Inferior parietal cortex (tissue), 1 donor: ENCODE data around the gene FPR3.
"Not testable (repeated sequence)": the region's sequence is repeated elsewhere in the genome, so short reads cannot be mapped to it uniquely, and the experiment has no call there.

Source experiments
- DNase-seq: peaks from one replicate; pipeline ENCODE4 v3.0.0-alpha.2; 2016; ENCODE audit errors: extremely low spot score

Gene FPR3

GRCh38 chr19:51794885-51795490, at the start of gene FPR3:
Gene FPR3 (plus strand): TSS chr19:51795157. CDS start chr19:51823749, 28,592 bp downstream.
- no peak for DNase-seq

- no peak for DNase-seq
Observed at GRCh38 chr19:51746731-51747130, 48.2 kb upstream of the FPR3 start.

- no peak for DNase-seq
Observed at GRCh38 chr19:51749979-51750378, 45.0 kb upstream of the FPR3 start.

- DNase-seq, result no peak
Observed at GRCh38 chr19:51750400-51751094, 44.4 kb upstream of the FPR3 start.

GRCh38 chr19:51751655-51752054, 43.3 kb upstream of the FPR3 start, which contains the start of gene FPR1:
Gene FPR1 (minus strand): TSS chr19:51751878. CDS start chr19:51746994, 4,884 bp downstream.
- DNase-seq, result peak; percentile 8

- no peak for DNase-seq
Observed at GRCh38 chr19:51754109-51754508, 40.8 kb upstream of the FPR3 start.

GRCh38 chr19:51754770-51755169, 40.2 kb upstream of the FPR3 start:
- no peak for DNase-seq

GRCh38 chr19:51755571-51755970, 39.4 kb upstream of the FPR3 start:
- DNase-seq, result no peak

GRCh38 chr19:51760697-51761356, 34.1 kb upstream of the FPR3 start, which contains the start of gene FPR2:
Gene FPR2 (plus strand): TSS chr19:51761180. CDS start chr19:51768659, 7,479 bp downstream.
- DNase-seq, result no peak

- no peak for DNase-seq
Observed at GRCh38 chr19:51761696-51762095, 33.3 kb upstream of the FPR3 start.

GRCh38 chr19:51765086-51765485, 29.9 kb upstream of the FPR3 start:
- DNase-seq, result no peak

- no peak for DNase-seq
Observed at GRCh38 chr19:51766461-51766860, 28.5 kb upstream of the FPR3 start.

- DNase-seq, result no peak
Observed at GRCh38 chr19:51771376-51772130, 23.4 kb upstream of the FPR3 start.

- DNase-seq, result no peak
Observed at GRCh38 chr19:51772977-51773376, 22.0 kb upstream of the FPR3 start.

- DNase-seq, result not testable (repeated sequence)
Observed at GRCh38 chr19:51776561-51776960, 18.4 kb upstream of the FPR3 start.

GRCh38 chr19:51777570-51778462, 17.1 kb upstream of the FPR3 start:
- peak; percentile 93 for DNase-seq

GRCh38 chr19:51779181-51779580, 15.8 kb upstream of the FPR3 start:
- DNase-seq, result no peak

- no peak for DNase-seq
Observed at GRCh38 chr19:51779703-51780102, 15.3 kb upstream of the FPR3 start.

- no peak for DNase-seq
Observed at GRCh38 chr19:51780270-51780669, 14.7 kb upstream of the FPR3 start.

- DNase-seq, result no peak
Observed at GRCh38 chr19:51781999-51782398, 13.0 kb upstream of the FPR3 start.

- DNase-seq, result no peak
Observed at GRCh38 chr19:51783372-51783771, 11.6 kb upstream of the FPR3 start.
